Aorta (tissue), 5 donors: ENCODE results near the gene STX5. TPM values are rescaled to one million over a fixed set of nuclear protein-coding genes. Genes with fewer than 3 reads are reported as not detected.
"Not testable (repeated sequence)": the region's sequence is repeated elsewhere in the genome, so short reads cannot be mapped to it uniquely, and the experiment has no call there.

Experiments used
- ATAC-seq: fragments of 200-7000 bp; cut with Tn5 transposase; one replicate; pipeline ENCODE4 v1.9.1; 2022; ENCODE audit warnings: moderate library complexity; ENCODE audit not compliant: low FRiP score
- DNase-seq, 2 donors: peaks; one replicate each; pipeline ENCODE4 v3.0.0-alpha.2; 2020
- H3K27ac ChIP-seq, 2 donors: one replicate each; pipeline ENCODE4 v1.5.1; 2013; ENCODE audit warnings: low read length in 2 of 2, mild to moderate bottlenecking in 2 of 2, moderate library complexity in 2 of 2, control low read depth in 1 of 2, inconsistent platforms in 1 of 2, low read depth in 1 of 2
- H3K27me3 ChIP-seq, 2 donors: one replicate each; pipeline ENCODE4 v1.6.1; 2013; ENCODE audit warnings: control low read depth in 1 of 2, low read length in 1 of 2, mild to moderate bottlenecking in 1 of 2, moderate library complexity in 1 of 2; ENCODE audit not compliant: insufficient read depth in 2 of 2, control insufficient read depth in 1 of 2
- H3K36me3 ChIP-seq, 2 donors: one replicate each; pipeline ENCODE4 v1.6.1; 2013; ENCODE audit warnings: control low read depth in 1 of 2, low read length in 1 of 2, mild to moderate bottlenecking in 1 of 2; ENCODE audit not compliant: insufficient read depth in 2 of 2, control insufficient read depth in 1 of 2
- H3K4me1 ChIP-seq, 2 donors: one replicate each; pipeline ENCODE4 v1.6.1; 2013; ENCODE audit warnings: low read length in 2 of 2, control low read depth in 1 of 2, mild to moderate bottlenecking in 1 of 2, moderate library complexity in 1 of 2; ENCODE audit not compliant: insufficient read depth in 2 of 2, control insufficient read depth in 1 of 2
- H3K4me3 ChIP-seq, 2 donors: one replicate each; pipeline ENCODE4 v1.5.1; 2013; ENCODE audit warnings: low read length in 2 of 2, control low read depth in 1 of 2, mild to moderate bottlenecking in 1 of 2
- H3K9me3 ChIP-seq: one replicate; pipeline ENCODE4 v1.6.1; 2013; ENCODE audit warnings: mild to moderate bottlenecking, low read length; ENCODE audit not compliant: control insufficient read depth
- WGBS, 2 donors: extraction: QIAGEN DNeasy Blood & Tissue Kit; methylation state at CpG; one replicate each; pipeline ENCODE4 v1.1.7; 2013; 5-methylcytosine and 5-hydroxymethylcytosine counted together
- intact Hi-C, 2 donors: fragments of 100-400 bp; cut with DNase I; formaldehyde crosslinking; loops; one replicate each; pipeline versions ENCODE4 v1.14.2 to v1.15.0; 2022
- polyA plus RNA-seq, 2 donors: library from polyadenylated mRNA; stranded (reverse); fragments of 200-250 nt; gene quantifications; one replicate each; pipeline ENCODE4 v1.2.3, GENCODE V29; 2013
- total RNA-seq, 2 donors: library from RNA; stranded (reverse); fragmentation: NEBNext Ultra II Directional; extraction: Animal tissue kit (Norgen Biotek cat#: 25700); gene quantifications; one replicate each; pipeline ENCODE4 v1.2.1, GENCODE V29; 2021
- donor health status: healthy with polysubstance abuse.
- donor health status: Bipolar disorder and iron deficiency.
- donor health status: DM: no; HTN: no; CAD: no.
- donor health status: DM: no; HTN: no; CAD: no.
- donor health status: DM: yes; HTN: yes; CAD: no.

Gene STX5
- total and polyA plus RNA-seq, 4 donors: 19.2 to 46.4 (median 43.3) TPM

- peak; percentile 97 to 98 for DNase-seq
- Histone ChIP-seq H3K4me1 (peaks cover 0 to 3% of the 10 kb centered on the region in 2 donors), H3K27me3 (peaks cover 0 to 1% of the 10 kb centered on the region in 2 donors), H3K27ac (peak within 1 kb of the TSS; percentile 62 to 97), H3K9me3 (no peaks in the 10 kb centered on the region), H3K4me3 (peak within 1 kb of the TSS; percentile 51 to 77), H3K36me3 (peaks cover 0 to 10% of the 10 kb centered on the region in 2 donors)
- intact Hi-C loops: loop anchor here in 1 of 2 donors (10.0 kb wide), 1 partner anchor 134 kb away; the partner anchor contains the start of genes BSCL2 and GNG3
- peak; percentile 90 for ATAC-seq
- 0 to 1% methylated on average over 61 to 62 of the region's 62 CpGs for WGBS, 2 donors
Measured at GRCh38 chr11:62839050-62839945, 7.4 kb upstream of the STX5 start, which contains the start of gene WDR74. Gene WDR74 (minus strand): TSS chr11:62839590. CDS start chr11:62839570, 20 bp downstream.

GRCh38 chr11:62835336-62835735, 3.5 kb upstream of the STX5 start:
- Histone ChIP-seq H3K36me3 (peaks cover 0 to 10% of the 10 kb centered on the region in 2 donors), H3K9me3 (no peaks in the 10 kb centered on the region), H3K27ac (no peak overlapping the region), H3K27me3 (no peaks in the 10 kb centered on the region), H3K4me3 (no peak overlapping the region), H3K4me1 (no peaks in the 10 kb centered on the region)
- no peak for DNase-seq
- intact Hi-C loops: loop anchor here in 1 of 2 donors (10.0 kb wide), 1 partner anchor 131 kb away; the partner anchor contains the start of genes BSCL2 and GNG3
- ATAC-seq: no peak
- WGBS, 2 donors: 83 to 89% methylated on average over 8 of the region's 8 CpGs

GRCh38 chr11:62832336-62833234, 734 bp upstream of the STX5 start, which contains the start of gene TEX54:
Gene TEX54 (minus strand): TSS chr11:62832841.
- intact Hi-C loops: loop anchor here in 1 of 2 donors (1.0 to 10.0 kb wide), 3 partner anchors 28 to 128 kb away; partner anchors contain the start of genes BSCL2, GNG3 and TMEM179B
- no peaks in the 10 kb centered on the region for H3K9me3 ChIP-seq

GRCh38 chr11:62830904-62831519, 839 bp downstream of the STX5 start:
- intact Hi-C loops: loop anchor here in 1 of 2 donors (5.0 to 10.0 kb wide), 2 partner anchors 44 to 126 kb away; partner anchors contain the start of genes BSCL2, GNG3 and TMEM179B
- Histone ChIP-seq H3K4me3 (peak overlapping the region; percentile 69 to 71), H3K36me3 (peaks cover 0 to 11% of the 10 kb centered on the region in 2 donors), H3K27ac (peak overlapping the region; percentile 52 to 89), H3K27me3 (no peaks in the 10 kb centered on the region), H3K4me1 (no peaks in the 10 kb centered on the region), H3K9me3 (no peaks in the 10 kb centered on the region)
- DNase-seq (no peak), ATAC-seq (no peak)
- 0 to 1% methylated on average over 33 of the region's 33 CpGs for WGBS, 2 donors

More at GRCh38 chr11:62832336-62833234, 734 bp upstream of the STX5 start, which contains the start of gene TEX54:
- ATAC-seq (no peak), DNase-seq (peak; percentile 56 to 81)
- peak within 1 kb of the TSS; percentile 79 to 92 for H3K27ac ChIP-seq
- 6% methylated on average over 40 of the region's 40 CpGs for WGBS, 2 donors
- peaks cover 0 to 10% of the 10 kb centered on the region in 2 donors for H3K36me3 ChIP-seq
- no peaks in the 10 kb centered on the region for H3K27me3 ChIP-seq
- H3K4me1 ChIP-seq: no peaks in the 10 kb centered on the region
- H3K4me3 ChIP-seq: peak within 1 kb of the TSS; percentile 69 to 71

- H3K9me3 ChIP-seq, H3K27ac ChIP-seq, H3K4me3 ChIP-seq, intact Hi-C loops, DNase-seq, ATAC-seq, H3K27me3 ChIP-seq, H3K4me1 ChIP-seq: not testable (repeated sequence)
- WGBS, 2 donors: 88 to 89% methylated on average over 8 of the region's 8 CpGs
- peaks cover 9 to 13% of the 10 kb centered on the region in 2 donors for H3K36me3 ChIP-seq
Measured at GRCh38 chr11:62828130-62828529, 3.7 kb downstream of the STX5 start.

- 93 to 97% methylated on average over 3 of the region's 3 CpGs for WGBS, 2 donors
- no peaks in the 10 kb centered on the region for H3K4me1 ChIP-seq
- no peak overlapping the region for H3K27ac ChIP-seq
- peaks cover 10 to 17% of the 10 kb centered on the region in 2 donors for H3K36me3 ChIP-seq
- H3K27me3 ChIP-seq: no peaks in the 10 kb centered on the region
- no peaks in the 10 kb centered on the region for H3K9me3 ChIP-seq
- DNase-seq (no peak), ATAC-seq (no peak)
- H3K4me3 ChIP-seq: no peak overlapping the region
- intact Hi-C loops: no loop called here
Measured at GRCh38 chr11:62823677-62824076, 8.2 kb downstream of the STX5 start.

GRCh38 chr11:62817129-62817528, 14.7 kb downstream of the STX5 start:
- H3K27me3 ChIP-seq: no peaks in the 10 kb centered on the region
- no peaks in the 10 kb centered on the region for H3K4me1 ChIP-seq
- no peak overlapping the region for H3K4me3 ChIP-seq
- no peak for ATAC-seq
- intact Hi-C loops: no loop called here
- no peak for DNase-seq
- H3K27ac ChIP-seq: no peak overlapping the region
- H3K9me3 ChIP-seq: no peaks in the 10 kb centered on the region
- 83 to 87% methylated on average over 4 of the region's 4 CpGs for WGBS, 2 donors
- H3K36me3 ChIP-seq: no peaks in the 10 kb centered on the region

- 87 to 89% methylated on average over 8 of the region's 8 CpGs for WGBS, 2 donors
- Histone ChIP-seq H3K9me3 (no peaks in the 10 kb centered on the region), H3K36me3 (no peaks in the 10 kb centered on the region), H3K27me3 (no peaks in the 10 kb centered on the region), H3K27ac (no peak overlapping the region), H3K4me1 (no peaks in the 10 kb centered on the region), H3K4me3 (no peak overlapping the region)
- DNase-seq (no peak), ATAC-seq (no peak)
- intact Hi-C loops: no loop called here
Measured at GRCh38 chr11:62816557-62816956, 15.3 kb downstream of the STX5 start.
